ENCODE data around the gene FAM53A. TPM values are rescaled to one million over a fixed set of nuclear protein-coding genes. Genes with fewer than 3 reads are reported as not detected.

Gene FAM53A
- total RNA-seq, 1 experiment from 2014 or later = 1.6 TPM

- TF ChIP-seq CTCF (conservative IDR thresholded peaks at IDR 0.05; ENCODE audit: low read depth, low read length) (no peak), EZH2 (IDR thresholded peaks at IDR 0.05; ENCODE audit: borderline replicate concordance, low read depth, low read length, poor library complexity, severe bottlenecking) (no peak)
- Histone ChIP-seq H3K9me3 (ENCODE audit: low read depth, low read length, poor library complexity, severe bottlenecking) (no peaks in the 10 kb centered on the region), H3K27me3 (replicated peaks; ENCODE audit: insufficient read depth, low read depth, low read length, poor library complexity) (no peaks in the 10 kb centered on the region), H3K4me1 (ENCODE audit: insufficient read depth, low read length, poor library complexity, severe bottlenecking) (no peaks in the 10 kb centered on the region), H3K27ac (ENCODE audit: low read depth, low read length, poor library complexity, severe bottlenecking) (no peak overlapping the region), H3K36me3 (ENCODE audit: insufficient read depth, low read length, poor library complexity, severe bottlenecking) (no peaks in the 10 kb centered on the region), H3K4me3 (ENCODE audit: low read depth, low read length, poor library complexity, severe bottlenecking) (no peak overlapping the region)
- ChIA-PET CTCF (no interaction called here), POLR2A (ENCODE audit: low non-redundant PET) (no interaction called here)
- intact Hi-C loops (cut with micrococcal nuclease; ENCODE audit: unreplicated experiment) = no loop called here
- no peak for DNase-seq (ENCODE audit: low spot score)
- BruUV-seq (replicated peaks) = no TSS peak
Observed at GRCh38 chr4:1640190-1640589, 43.9 kb downstream of the FAM53A start.

DNA sequence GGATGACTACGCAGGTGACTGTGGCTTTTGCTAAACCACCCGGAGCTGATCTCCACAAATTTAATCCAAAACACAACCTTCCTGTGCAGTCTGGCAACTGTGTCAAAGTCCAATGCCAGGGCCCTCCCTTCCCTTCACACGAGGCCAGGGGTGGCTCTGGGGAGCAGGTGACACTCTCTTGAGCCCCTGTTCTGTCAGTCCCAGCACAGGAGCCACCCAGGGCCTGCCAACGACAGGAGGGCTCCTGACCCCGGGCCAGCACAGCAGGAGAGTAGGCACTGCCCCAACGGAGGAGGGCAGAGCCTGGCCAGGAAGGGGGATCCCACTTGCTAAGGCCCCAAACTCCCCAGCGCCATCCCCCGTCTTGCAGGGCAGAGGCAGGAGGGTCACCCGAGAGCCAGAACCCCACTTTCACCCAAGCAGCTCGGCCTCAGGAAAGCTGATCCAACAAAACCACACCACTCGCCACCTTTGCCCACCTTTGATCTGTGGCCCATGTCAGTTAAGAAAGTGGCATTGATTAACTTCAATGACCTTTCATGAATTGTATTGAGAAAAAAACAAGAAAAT lies 44.7 kb downstream of the FAM53A start:
- Histone ChIP-seq H3K27me3 (replicated peaks; ENCODE audit: insufficient read depth, low read depth, low read length, poor library complexity) (no peaks in the 10 kb centered on the region), H3K4me3 (ENCODE audit: low read depth, low read length, poor library complexity, severe bottlenecking) (no peak overlapping the region), H3K36me3 (ENCODE audit: insufficient read depth, low read length, poor library complexity, severe bottlenecking) (no peaks in the 10 kb centered on the region), H3K4me1 (ENCODE audit: insufficient read depth, low read length, poor library complexity, severe bottlenecking) (no peaks in the 10 kb centered on the region), H3K9me3 (ENCODE audit: low read depth, low read length, poor library complexity, severe bottlenecking) (no peaks in the 10 kb centered on the region), H3K27ac (ENCODE audit: low read depth, low read length, poor library complexity, severe bottlenecking) (no peak overlapping the region)
- TF ChIP-seq CTCF (conservative IDR thresholded peaks at IDR 0.05; ENCODE audit: low read depth, low read length) (no peak), EZH2 (IDR thresholded peaks at IDR 0.05; ENCODE audit: borderline replicate concordance, low read depth, low read length, poor library complexity, severe bottlenecking) (no peak)
- BruUV-seq (replicated peaks) = no TSS peak
- intact Hi-C loops (cut with micrococcal nuclease; ENCODE audit: unreplicated experiment) = no loop called here
- CTCF ChIA-PET = no interaction called here
- DNase-seq (ENCODE audit: low spot score) = no peak
- POLR2A ChIA-PET (ENCODE audit: low non-redundant PET) = no interaction called here

- Histone ChIP-seq H3K27me3 (replicated peaks; ENCODE audit: insufficient read depth, low read depth, low read length, poor library complexity) (peaks cover 4% of the 10 kb centered on the region), H3K4me1 (ENCODE audit: insufficient read depth, low read length, poor library complexity, severe bottlenecking) (no peaks in the 10 kb centered on the region), H3K36me3 (ENCODE audit: insufficient read depth, low read length, poor library complexity, severe bottlenecking) (no peaks in the 10 kb centered on the region), H3K27ac (ENCODE audit: low read depth, low read length, poor library complexity, severe bottlenecking) (no peak overlapping the region), H3K9me3 (ENCODE audit: low read depth, low read length, poor library complexity, severe bottlenecking) (no peaks in the 10 kb centered on the region), H3K4me3 (ENCODE audit: low read depth, low read length, poor library complexity, severe bottlenecking) (no peak overlapping the region)
- ChIA-PET CTCF (no interaction called here), POLR2A (ENCODE audit: low non-redundant PET) (no interaction called here)
- DNase-seq (ENCODE audit: low spot score) = no peak
- BruUV-seq (replicated peaks) = no TSS peak
- no peak for TF ChIP-seq EZH2 (IDR thresholded peaks at IDR 0.05; ENCODE audit: borderline replicate concordance, low read depth, low read length, poor library complexity, severe bottlenecking)
- TF ChIP-seq CTCF (conservative IDR thresholded peaks at IDR 0.05; ENCODE audit: low read depth, low read length) = no peak
- intact Hi-C loops (cut with micrococcal nuclease; ENCODE audit: unreplicated experiment) = no loop called here
Observed at GRCh38 chr4:1638873-1639272, 45.2 kb downstream of the FAM53A start.
